H1 (cell line): ENCODE results near the gene RPS6KC1. TPM values are rescaled to one million over a fixed set of nuclear protein-coding genes. Genes with fewer than 3 reads are reported as not detected.

Source experiments
- CTCF ChIA-PET: fragments of 300-600 bp; sonication (Branson Sonifier 250); formaldehyde crosslinking; loops from one replicate; lab custom pipeline; 2021; ENCODE audit not compliant: partially characterized antibody; lab: Charles Lee
- POLR2A ChIA-PET: fragments of 300-600 bp; sonication (Branson Sonifier 250); formaldehyde crosslinking; loops from one replicate; lab custom pipeline; 2021; ENCODE audit warnings: inconsistent platforms; ENCODE audit not compliant: partially characterized antibody; lab: Charles Lee
- DNase-seq, 2 experiments: peaks; one replicate each; pipeline versions ENCODE4 v3.0.0 to v3.0.0-alpha.2; 2010 to 2022; ENCODE audit warnings: low spot score in 2 of 2, low read depth in 1 of 2, mixed read lengths in 1 of 2
- FAIRE-seq: peaks from 2 replicates; lab custom pipeline; 2011; peaks lifted over from hg19 to GRCh38; lab: Jason Lieb, UNC
- H2AFZ ChIP-seq: 2 replicates; pipeline ENCODE4 v1.8.1; 2012; ENCODE audit warnings: low read length, inconsistent platforms
- H2AK5ac ChIP-seq: 2 replicates; pipeline ENCODE4 v1.6.1; 2013; ENCODE audit warnings: low read depth, low read length
- H2BK120ac ChIP-seq: replicated peaks from 2 replicates; pipeline ENCODE3; 2013; ENCODE audit warnings: low read depth, low read length, inconsistent platforms
- H2BK12ac ChIP-seq: 2 replicates; pipeline ENCODE4 v1.6.1; 2013; ENCODE audit warnings: low read depth, low read length
- H2BK15ac ChIP-seq: 2 replicates; pipeline ENCODE4 v1.6.1; 2013; ENCODE audit warnings: low read length
- H2BK20ac ChIP-seq: 2 replicates; pipeline ENCODE4 v1.6.1; 2013; ENCODE audit warnings: low read length
- H2BK5ac ChIP-seq: 2 replicates; pipeline ENCODE4 v1.6.1; 2013; ENCODE audit warnings: low read depth, low read length
- H3K14ac ChIP-seq: 2 replicates; pipeline ENCODE4 v1.6.1; 2013; ENCODE audit warnings: inconsistent platforms; ENCODE audit not compliant: insufficient read length
- H3K18ac ChIP-seq: 2 replicates; pipeline ENCODE4 v1.6.1; 2013; ENCODE audit warnings: low read length; ENCODE audit errors: extremely low read depth
- H3K23ac ChIP-seq: 2 replicates; pipeline ENCODE4 v1.6.1; 2013; ENCODE audit warnings: inconsistent platforms; ENCODE audit not compliant: insufficient read length
- H3K23me2 ChIP-seq: 2 replicates; pipeline ENCODE4 v1.6.1; 2013; ENCODE audit warnings: low read depth, low read length
- H3K27ac ChIP-seq: 2 replicates; pipeline ENCODE4 v1.6.1; 2011; ENCODE audit warnings: low read depth, low read length, inconsistent platforms
- H3K27me3 ChIP-seq, 4 experiments: replicated peaks in 1 of 4; 1 replicate in 1 of 4; 2 replicates in 3 of 4; pipeline versions ENCODE4 v1.6.1 to v1.8.1; 2011 to 2013; ENCODE audit warnings: low read length in 3 of 4, mild to moderate bottlenecking in 3 of 4, inconsistent platforms in 2 of 4, mixed read lengths in 2 of 4, moderate library complexity in 1 of 4; ENCODE audit not compliant: control insufficient read depth in 3 of 4, insufficient read depth in 3 of 4; ENCODE audit errors: extremely low read depth in 1 of 4
- H3K36me3 ChIP-seq, 4 experiments: 2 replicates each; pipeline versions ENCODE4 v1.6.1 to v1.8.1; 2011 to 2013; ENCODE audit warnings: mild to moderate bottlenecking in 4 of 4, low read length in 3 of 4, moderate library complexity in 2 of 4, control low read depth in 1 of 4, inconsistent platforms in 1 of 4; ENCODE audit not compliant: insufficient read depth in 4 of 4, control insufficient read depth in 2 of 4
- H3K4ac ChIP-seq: replicated peaks from 2 replicates; pipeline ENCODE3; 2013; ENCODE audit warnings: low read length, low read depth, mixed read lengths, inconsistent platforms; ENCODE audit not compliant: insufficient read length
- H3K4me1 ChIP-seq, 4 experiments: replicated peaks in 1 of 4; 1 replicate in 1 of 4; 2 replicates in 3 of 4; pipeline versions ENCODE4 v1.6.1 to v1.8.1; 2011 to 2013; ENCODE audit warnings: low read length in 3 of 4, inconsistent platforms in 2 of 4, mixed read lengths in 1 of 4; ENCODE audit not compliant: insufficient read depth in 4 of 4, control insufficient read depth in 3 of 4
- H3K4me2 ChIP-seq, 2 experiments: 2 replicates each; pipeline versions ENCODE4 v1.6.1 to v1.8.1; 2011 to 2013; ENCODE audit warnings: low read depth in 2 of 2, low read length in 2 of 2, control low read depth in 1 of 2, inconsistent platforms in 1 of 2, mild to moderate bottlenecking in 1 of 2; ENCODE audit not compliant: insufficient read depth in 1 of 2
- H3K4me3 ChIP-seq, 4 experiments: fragments of 200-600, 300-600 bp in 1 of 4; sonication (generic), shearing (Covaris generic), sonication (Bioruptor Twin) in 1 of 4; 2 replicates each; pipeline versions ENCODE4 v1.5.1 to v1.8.1; 2011 to 2016; ENCODE audit warnings: low read length in 4 of 4, low read depth in 3 of 4, control low read depth in 2 of 4, inconsistent platforms in 2 of 4, mild to moderate bottlenecking in 2 of 4, mixed read lengths in 1 of 4, moderate library complexity in 1 of 4; ENCODE audit not compliant: insufficient read depth in 2 of 4; ENCODE audit errors: extremely low read depth in 1 of 4
- H3K56ac ChIP-seq: replicated peaks from 2 replicates; pipeline ENCODE3; 2013; ENCODE audit warnings: low read depth, mild to moderate bottlenecking, mixed read lengths, low read length, inconsistent platforms; ENCODE audit not compliant: insufficient read length
- H3K79me1 ChIP-seq: 2 replicates; pipeline ENCODE4 v1.6.1; 2013; ENCODE audit warnings: low read depth, low read length, control low read depth
- H3K79me2 ChIP-seq, 2 experiments: 2 replicates each; pipeline versions ENCODE4 v1.6.1 to v1.8.1; 2012 to 2013; ENCODE audit warnings: low read length in 2 of 2, mild to moderate bottlenecking in 2 of 2, inconsistent platforms in 1 of 2; ENCODE audit not compliant: insufficient read depth in 2 of 2, control insufficient read depth in 1 of 2
- H3K9ac ChIP-seq, 4 experiments: replicated peaks in 1 of 4; 1 replicate in 1 of 4; 2 replicates in 3 of 4; pipeline versions ENCODE4 v1.6.1 to v1.8.1; 2011 to 2013; ENCODE audit warnings: low read depth in 3 of 4, low read length in 3 of 4, control low read depth in 2 of 4, mild to moderate bottlenecking in 2 of 4, moderate library complexity in 2 of 4, inconsistent platforms in 1 of 4; ENCODE audit errors: extremely low read depth in 1 of 4
- H3K9me3 ChIP-seq, 2 experiments: 2 replicates each; pipeline versions ENCODE4 v1.6.1 to v1.8.1; 2012 to 2013; ENCODE audit warnings: mild to moderate bottlenecking in 2 of 2, moderate library complexity in 2 of 2, control low read depth in 1 of 2, inconsistent platforms in 1 of 2, low read depth in 1 of 2, low read length in 1 of 2, mixed read lengths in 1 of 2; ENCODE audit not compliant: insufficient read depth in 2 of 2
- H4K20me1 ChIP-seq, 2 experiments: replicated peaks in 1 of 2; 2 replicates each; pipeline versions ENCODE3 to v1.8.1; 2011 to 2013; ENCODE audit warnings: inconsistent platforms in 2 of 2, low read length in 2 of 2, mild to moderate bottlenecking in 1 of 2; ENCODE audit not compliant: insufficient read depth in 2 of 2, control insufficient read depth in 1 of 2
- H4K5ac ChIP-seq: 2 replicates; pipeline ENCODE4 v1.6.1; 2013; ENCODE audit warnings: low read length, low read depth, mixed read lengths, inconsistent platforms; ENCODE audit not compliant: insufficient read length
- H4K8ac ChIP-seq: 2 replicates; pipeline ENCODE4 v1.8.0; 2013; ENCODE audit warnings: mild to moderate bottlenecking, moderate library complexity, low read length, inconsistent platforms; ENCODE audit not compliant: insufficient read depth; ENCODE audit errors: extremely low read depth
- H4K91ac ChIP-seq: replicated peaks from 2 replicates; pipeline ENCODE3; 2013; ENCODE audit warnings: low read length, mixed read lengths, inconsistent platforms; ENCODE audit not compliant: insufficient read length
- CBX5 ChIP-seq: fragments of 300-800, 300-1000 bp; sonication (generic); IDR thresholded peaks from 2 replicates; pipeline ENCODE4 v1.7.1; 2016; ENCODE audit warnings: antibody characterized with exemption, low read length, low read depth
- WGBS, 2 experiments: shearing (Covaris generic) in 1 of 2; methylation state at CpG; one replicate each; pipeline versions ENCODE4 v1.1.6 to v1.1.7; 2013 to 2015; ENCODE audit warnings: low lambda C conversion rate in 2 of 2, mixed read lengths in 2 of 2, inconsistent platforms in 1 of 2, low coverage in 1 of 2, missing lambda C conversion rate in 1 of 2; ENCODE audit not compliant: insufficient replicate concordance in 2 of 2, insufficient coverage in 1 of 2, insufficient read length in 1 of 2; ENCODE audit errors: extremely low coverage in 1 of 2, missing lambda C conversion rate in 1 of 2; 5-methylcytosine and 5-hydroxymethylcytosine counted together
- polyA plus RNA-seq, 7 experiments: library from polyadenylated mRNA; depleted of rRNA in 3 of 7; stranded (reverse) in 5 of 7; unstranded in 2 of 7; fragments of >200 nt in 5 of 7; fragments of 200-250 nt in 2 of 7; gene quantifications; 1 replicate in 5 of 7; 2 replicates in 1 of 7; 4 replicates in 1 of 7; pipeline versions ENCODE4 v1.2.1 to v1.2.3, GENCODE V29; 2011 to 2013; ENCODE audit warnings: missing spikeins in 2 of 7, mixed read lengths in 2 of 7
- total RNA-seq: library from RNA; stranded (reverse); fragmentation: NEBNext Ultra II Directional; extraction: Animal tissue kit (Norgen Biotek cat#: 25700); gene quantifications from 2 replicates; pipeline ENCODE4 v1.2.1, GENCODE V29; 2021

RPS6KC1 gene
- total and polyA plus RNA-seq, 2 of the 8 experiments (the other 6 are each of a cell fraction or from before 2014, with no cell fraction given), result 4.9 to 17.6 TPM

GRCh38 chr1:213295860-213296259, 244.8 kb downstream of the RPS6KC1 start:
- Histone ChIP-seq H4K91ac (no peak overlapping the region), H3K23me2 (no peaks in the 10 kb centered on the region), H2BK15ac (no peak overlapping the region), H3K56ac (no peak overlapping the region)
- ChIA-PET CTCF (interaction anchor here (1.2 kb wide), 1 partner anchor 9 kb away, joined by 3 read pairs; no protein-coding TSS in a partner anchor), POLR2A (no interaction called here)
- TF ChIP-seq CBX5, result no peak
- TF ChIP-seq, all 59 proteins: peak for 0
- peaks cover 0 to 3% of the 10 kb centered on the region in 2 experiments; a peak in 1 of 4 replicates for H3K9me3 ChIP-seq
- DNase-seq (no peak), FAIRE-seq (no peak)
- H4K8ac ChIP-seq, result no peak overlapping the region
- no peaks in the 10 kb centered on the region for H3K79me2 ChIP-seq
- H3K4ac ChIP-seq, result no peak overlapping the region
- H2AK5ac ChIP-seq, result no peak overlapping the region
- H2AFZ ChIP-seq, result no peak overlapping the region
- no peak overlapping the region for H2BK120ac ChIP-seq
- no peak overlapping the region for H3K14ac ChIP-seq
- no peak overlapping the region for H3K23ac ChIP-seq
- H3K4me3 ChIP-seq, result no peak overlapping the region
- no peaks in the 10 kb centered on the region for H3K79me1 ChIP-seq
- 96% methylated on average over 1 of the region's 1 CpG; no CpG with 5 or more reads in 1 of the 2 experiments for WGBS, 2 experiments
- no peak overlapping the region for H3K18ac ChIP-seq
- no peaks in the 10 kb centered on the region for H4K20me1 ChIP-seq
- H2BK12ac ChIP-seq, result no peak overlapping the region
- H3K27me3 ChIP-seq, result no peaks in the 10 kb centered on the region
- no peak overlapping the region for H3K4me2 ChIP-seq
- no peak overlapping the region for H2BK5ac ChIP-seq
- H3K27ac ChIP-seq, result no peak overlapping the region
- H4K5ac ChIP-seq, result no peak overlapping the region
- H3K4me1 ChIP-seq, result peaks cover 0 to 5% (median 0%) of the 10 kb centered on the region in 4 experiments; a peak in 1 of 7 replicates
- no peak overlapping the region for H3K9ac ChIP-seq
- H3K36me3 ChIP-seq, result no peaks in the 10 kb centered on the region
- no peak overlapping the region for H2BK20ac ChIP-seq
